Renal cortical epithelial cell (primary cell): Measurements from ENCODE around the gene SFI1. TPM values are rescaled to one million over a fixed set of nuclear protein-coding genes. Genes with fewer than 3 reads are reported as not detected.

ENCODE experiments used
- total RNA-seq: library from RNA; depleted of rRNA; stranded (reverse); fragments of >200 nt; gene quantifications from 2 replicates; pipeline ENCODE4 v1.2.3, GENCODE V29; 2014

Gene SFI1
- total RNA-seq, 1 donor from 2014 or later = 20.2 TPM

Other genes with a start within 250 kb of the SFI1 start
- gene PIK3IP1, start 204.0 kb upstream of the SFI1 start, total RNA-seq = 28.5 and 30.9 TPM in 2 replicates
- 17.7 and 19.2 TPM in 2 replicates for gene PATZ1, start 150.2 kb upstream of the SFI1 start, total RNA-seq
- gene DRG1, start 96.9 kb upstream of the SFI1 start, total RNA-seq = 60.2 and 66.2 TPM in 2 replicates
- 7.1 and 19.1 TPM in 2 replicates for gene EIF4ENIF1, start 6.7 kb upstream of the SFI1 start, total RNA-seq
- 77.1 and 81.6 TPM in 2 replicates for gene PISD, start 165.7 kb downstream of the SFI1 start, total RNA-seq